GM12878 (cell line): ENCODE results near the gene TMC2. TPM values are rescaled to one million over a fixed set of nuclear protein-coding genes. Genes with fewer than 3 reads are reported as not detected.

Source experiments
- ATAC-seq: fragments of 200-7000 bp; cut with Tn5 transposase; 3 replicates; pipeline ENCODE4 v1.9.1; 2020; ENCODE audit warnings: mild to moderate bottlenecking, moderate library complexity
- BruUV-seq: library from RNA; stranded (reverse); fragments of 400-500 nt; replicated peaks from 2 replicates; lab custom pipeline; 2021; lab: Mats Ljungman, UMichigan
- CTCF ChIA-PET: fragments of 300-600 bp; sonication (Branson Sonifier 250); formaldehyde crosslinking; extraction: SDS; loops from one replicate; lab custom pipeline; 2021; ENCODE audit warnings: inconsistent platforms; lab: Yijun Ruan, JAX
- POLR2A ChIA-PET: fragments of 350-600 bp; formaldehyde crosslinking; extraction: SDS; loops from one replicate; lab custom pipeline; 2021; ENCODE audit warnings: inconsistent platforms; lab: Charles Lee
- RAD21 ChIA-PET: fragments of 300-600 bp; sonication (Branson Sonifier 250); formaldehyde crosslinking; loops from one replicate; lab custom pipeline; 2023; ENCODE audit warnings: antibody characterized with exemption; ENCODE audit not compliant: unreplicated experiment; lab: Charles Lee
- SMC1A ChIA-PET: fragments of 300-600 bp; sonication (Branson Sonifier 250); formaldehyde crosslinking; loops from one replicate; lab custom pipeline; 2023; ENCODE audit not compliant: unreplicated experiment, uncharacterized antibody; lab: Charles Lee
- DNase-seq: peaks from one replicate; pipeline ENCODE4 v3.0.0-alpha.2; 2011; ENCODE audit warnings: low read depth, low spot score
- FAIRE-seq: peaks from 3 replicates; lab custom pipeline; 2011; peaks lifted over from hg19 to GRCh38; lab: Jason Lieb, UNC
- H2AFZ ChIP-seq: 2 replicates; pipeline ENCODE4 v1.6.0; 2011; ENCODE audit warnings: low read depth, low read length, control low read depth; ENCODE audit not compliant: control insufficient read depth
- H3K27ac ChIP-seq: 2 replicates; pipeline ENCODE4 v1.5.1; 2011; ENCODE audit warnings: control low read depth; ENCODE audit not compliant: control insufficient read depth, insufficient read depth
- H3K27me3 ChIP-seq, 2 experiments: replicated peaks in 1 of 2; 2 replicates each; pipeline versions ENCODE4 v1.6.0 to v1.6.1; 2011; ENCODE audit warnings: low read length in 1 of 2; ENCODE audit not compliant: control insufficient read depth in 2 of 2, insufficient read depth in 2 of 2
- H3K36me3 ChIP-seq, 2 experiments: 2 replicates each; pipeline ENCODE4 v1.5.1; 2011; ENCODE audit warnings: low read length in 1 of 2; ENCODE audit not compliant: control insufficient read depth in 2 of 2, insufficient read depth in 2 of 2
- H3K4me1 ChIP-seq: 2 replicates; pipeline ENCODE4 v1.6.1; 2011; ENCODE audit warnings: mild to moderate bottlenecking, low read length, moderate library complexity, mixed read lengths; ENCODE audit not compliant: control insufficient read depth, insufficient read depth
- H3K4me2 ChIP-seq: 2 replicates; pipeline ENCODE4 v1.6.0; 2011; ENCODE audit warnings: control low read depth; ENCODE audit not compliant: control insufficient read depth, insufficient read depth
- H3K4me3 ChIP-seq: fragments of 200-600 bp; sonication (generic); 2 replicates; pipeline ENCODE4 v1.5.1; 2016
- H3K79me2 ChIP-seq: 2 replicates; pipeline ENCODE4 v1.6.0; 2011; ENCODE audit warnings: low read length; ENCODE audit not compliant: control insufficient read depth, insufficient read depth
- H3K9ac ChIP-seq: 2 replicates; pipeline ENCODE4 v1.8.0; 2011; ENCODE audit warnings: low read length, control low read depth, mixed read lengths; ENCODE audit not compliant: control insufficient read depth, insufficient read depth
- H3K9me3 ChIP-seq: replicated peaks from 3 replicates; pipeline ENCODE4 v1.5.1; 2011; ENCODE audit warnings: mild to moderate bottlenecking, low read length; ENCODE audit not compliant: control insufficient read depth, insufficient read depth
- H4K20me1 ChIP-seq: 2 replicates; pipeline ENCODE4 v1.6.0; 2011; ENCODE audit not compliant: control insufficient read depth, insufficient read depth
- BCLAF1 ChIP-seq: fragments of 450-650 bp; IDR thresholded peaks from 2 replicates; pipeline ENCODE4 v1.6.1; 2017; ENCODE audit warnings: antibody characterized with exemption, mild to moderate bottlenecking, moderate library complexity
- CEBPZ ChIP-seq: fragments of 150-350 bp; IDR thresholded peaks from 2 replicates; pipeline ENCODE4 v1.6.1; 2016; ENCODE audit warnings: low read depth, low read length
- CHD1 ChIP-seq: IDR thresholded peaks from 2 replicates; pipeline ENCODE4 v1.6.1; 2012; ENCODE audit warnings: low read depth, low read length, improper control_type of control experiment
- DPF2 ChIP-seq: fragments of 450-650 bp; IDR thresholded peaks from 2 replicates; pipeline ENCODE4 v1.6.1; 2017; ENCODE audit warnings: mild to moderate bottlenecking
- ESRRA ChIP-seq: IDR thresholded peaks from 2 replicates; pipeline ENCODE4 v1.6.1; 2012; ENCODE audit warnings: mild to moderate bottlenecking, low read length, improper control_type of control experiment
- MAX ChIP-seq: IDR thresholded peaks from 2 replicates; pipeline ENCODE4 v1.6.1; 2012; ENCODE audit warnings: low read depth, low read length, improper control_type of control experiment
- MYC ChIP-seq: IDR thresholded peaks from 2 replicates; pipeline ENCODE4 v1.6.1; 2011; ENCODE audit warnings: mild to moderate bottlenecking, low read length, moderate library complexity, inconsistent platforms; ENCODE audit not compliant: insufficient read depth, insufficient replicate concordance, insufficient read length, severe bottlenecking
- NFIC ChIP-seq: IDR thresholded peaks from 2 replicates; pipeline ENCODE4 v1.6.1; 2012; ENCODE audit warnings: low read depth, mild to moderate bottlenecking, inconsistent platforms, low read length, moderate library complexity
- NFYA ChIP-seq: IDR thresholded peaks from 2 replicates; pipeline ENCODE4 v1.6.1; 2011; ENCODE audit warnings: low read depth, mild to moderate bottlenecking, low read length, improper control_type of control experiment, borderline replicate concordance
- NR2C1 ChIP-seq: fragments of 450-650 bp; IDR thresholded peaks from 2 replicates; pipeline ENCODE4 v1.6.1; 2017; ENCODE audit warnings: antibody characterized with exemption, mild to moderate bottlenecking, moderate library complexity
- SKIL ChIP-seq: fragments of 450-650 bp; IDR thresholded peaks from 2 replicates; pipeline ENCODE4 v1.6.1; 2017; ENCODE audit warnings: mild to moderate bottlenecking, low read depth, inconsistent platforms; ENCODE audit not compliant: poor library complexity, severe bottlenecking
- TAF1 ChIP-seq: IDR thresholded peaks from 2 replicates; pipeline ENCODE4 v1.6.1; 2011; ENCODE audit warnings: mild to moderate bottlenecking, low read depth, low read length, borderline replicate concordance
- WGBS: methylation state at CpG from one replicate; pipeline ENCODE4 v1.1.6; 2016; ENCODE audit warnings: low lambda C conversion rate; ENCODE audit not compliant: insufficient replicate concordance, insufficient coverage; ENCODE audit errors: missing lambda C conversion rate; 5-methylcytosine and 5-hydroxymethylcytosine counted together
- in situ Hi-C: fragments of 300-500 bp; cut with MboI; formaldehyde crosslinking; loops from 9 replicates; pipeline ENCODE4 v1.14.3; 2018; ENCODE audit warnings: mixed read lengths
- intact Hi-C: fragments of 100-400 bp; cut with micrococcal nuclease; formaldehyde crosslinking; loops from one replicate; pipeline ENCODE4 v1.14.2; 2022; ENCODE audit not compliant: unreplicated experiment
- polyA plus RNA-seq, 11 experiments: library from polyadenylated mRNA; depleted of rRNA in 4 of 11; unstranded in 6 of 11; stranded (reverse) in 5 of 11; fragments of >200 nt; fragmentation: Nextera tagmentation in 4 of 11; fragmentation: Illumina TruSeq in 1 of 11; extraction: Ambion mirVana in 4 of 11; extraction: Trizol in 1 of 11; gene quantifications; 1 replicate in 1 of 11; 2 replicates in 10 of 11; pipeline versions ENCODE4 v1.2.1 to v1.2.3, GENCODE V29; 2011 to 2016; ENCODE audit warnings: inconsistent platforms in 2 of 11, missing spikeins in 2 of 11, low read depth in 1 of 11
- total RNA-seq, 4 experiments: library from RNA; depleted of rRNA in 3 of 4; stranded (reverse); fragments of >200 nt in 3 of 4; fragmentation: Illumina TruSeq in 1 of 4; extraction: Trizol in 1 of 4; gene quantifications; 2 replicates each; pipeline versions ENCODE4 v1.2.1 to v1.2.3, GENCODE V29; 2013 to 2021

Gene TMC2
- total and polyA plus RNA-seq, 10 of the 15 experiments (the other 5 are each of a cell fraction or from before 2014, with no cell fraction given), result 0.08 TPM; not detected in 9

- ChIA-PET CTCF (no interaction called here), POLR2A (no interaction called here), SMC1A (no interaction called here), RAD21 (no interaction called here)
- BruUV-seq, result no TSS peak
- Histone ChIP-seq H2AFZ (no peak overlapping the region), H3K27me3 (peaks cover 0 to 3% of the 10 kb centered on the region in 2 experiments; a peak in 2 of 4 replicates), H3K79me2 (no peaks in the 10 kb centered on the region), H3K27ac (no peak overlapping the region), H3K4me2 (no peak overlapping the region), H3K4me3 (no peak overlapping the region), H3K9ac (no peak overlapping the region), H3K9me3 (no peaks in the 10 kb centered on the region), H3K36me3 (no peaks in the 10 kb centered on the region), H4K20me1 (no peaks in the 10 kb centered on the region), H3K4me1 (no peaks in the 10 kb centered on the region)
- DNase-seq (no peak), ATAC-seq (no peak), FAIRE-seq (no peak)
- 40% methylated on average over 12 of the region's 12 CpGs for WGBS
- intact Hi-C loops, result no loop called here
- in situ Hi-C loops, result no loop called here
- TF ChIP-seq CEBPZ (no peak), NFYA (no peak), BCLAF1 (no peak), CHD1 (no peak), MAX (no peak), MYC (no peak), SKIL (no peak), NR2C1 (no peak), TAF1 (no peak), NFIC (no peak), DPF2 (no peak), ESRRA (no peak)
Measured at GRCh38 chr20:2535711-2536559, 438 bp upstream of the TMC2 start.
